HG02588 (cell line): ENCODE data around the gene FOSL1.
A peak's percentile ranks its signal among the peaks of the same experiment; 100 is the strongest.

Experiments
- ATAC-seq: cut with Tn5 transposase; IDR thresholded peaks from one replicate; pipeline ENCODE4 v1.9.1; 2021; ENCODE audit warnings: mild to moderate bottlenecking, moderate library complexity; ENCODE audit not compliant: unreplicated experiment

Gene FOSL1

GRCh38 chr11:65864706-65865471 is 35.3 kb downstream of the FOSL1 start:
- ATAC-seq, result no peak

- no peak for ATAC-seq
Measured at GRCh38 chr11:65863889-65864705, 36.1 kb downstream of the FOSL1 start.

GRCh38 chr11:65862941-65863888 is 37.0 kb downstream of the FOSL1 start:
- ATAC-seq, result no peak

GRCh38 chr11:65862191-65862735 is 37.9 kb downstream of the FOSL1 start:
- ATAC-seq, result no peak

GRCh38 chr11:65861533-65862183 is 38.5 kb downstream of the FOSL1 start:
- ATAC-seq, result no peak

- ATAC-seq, result no peak
Measured at GRCh38 chr11:65861165-65861505, 39.1 kb downstream of the FOSL1 start.

GRCh38 chr11:65860278-65861164 is 39.7 kb downstream of the FOSL1 start, which contains the start of gene MUS81:
TSS of gene MUS81 (plus strand) at chr11:65860433. CDS start at chr11:65860754, 321 bp downstream.
- peak; percentile 25 for ATAC-seq

- no peak for ATAC-seq
Measured at GRCh38 chr11:65859812-65860277, 40.3 kb downstream of the FOSL1 start.

- peak; percentile 47 for ATAC-seq
Measured at GRCh38 chr11:65859095-65859811, 40.9 kb downstream of the FOSL1 start.

- ATAC-seq, result no peak
Measured at GRCh38 chr11:65858681-65859087, 41.5 kb downstream of the FOSL1 start.

- peak; percentile 47 for ATAC-seq
Measured at GRCh38 chr11:65857853-65858680, 42.1 kb downstream of the FOSL1 start, which contains the start of gene CFL1. TSS of gene CFL1 (minus strand) at chr11:65858180. CDS start at chr11:65858099, 81 bp downstream.

- ATAC-seq, result peak; percentile 2
Measured at GRCh38 chr11:65857500-65857852, 42.7 kb downstream of the FOSL1 start.

- ATAC-seq, result peak; percentile 26
Measured at GRCh38 chr11:65856689-65857499, 43.3 kb downstream of the FOSL1 start.

GRCh38 chr11:65855927-65856363 is 44.2 kb downstream of the FOSL1 start:
- no peak for ATAC-seq

GRCh38 chr11:65854852-65855837 is 45.0 kb downstream of the FOSL1 start:
- no peak for ATAC-seq
